Measurements from ENCODE around the gene ATP6AP2.
"Not testable (repeated sequence)": the region's sequence is repeated elsewhere in the genome, so short reads cannot be mapped to it uniquely, and the experiment has no call there.

Gene ATP6AP2, protein sequence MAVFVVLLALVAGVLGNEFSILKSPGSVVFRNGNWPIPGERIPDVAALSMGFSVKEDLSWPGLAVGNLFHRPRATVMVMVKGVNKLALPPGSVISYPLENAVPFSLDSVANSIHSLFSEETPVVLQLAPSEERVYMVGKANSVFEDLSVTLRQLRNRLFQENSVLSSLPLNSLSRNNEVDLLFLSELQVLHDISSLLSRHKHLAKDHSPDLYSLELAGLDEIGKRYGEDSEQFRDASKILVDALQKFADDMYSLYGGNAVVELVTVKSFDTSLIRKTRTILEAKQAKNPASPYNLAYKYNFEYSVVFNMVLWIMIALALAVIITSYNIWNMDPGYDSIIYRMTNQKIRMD

GRCh38 chrX:40580537-40581335 is at the start of gene ATP6AP2:
TSS of gene ATP6AP2 (plus strand) at chrX:40580970. CDS start at chrX:40581066, 96 bp downstream.
- peak; percentile 81 to 83 for DNase-seq

GRCh38 chrX:40531056-40531826 is 49.5 kb upstream of the ATP6AP2 start:
- no peak for DNase-seq

DNA sequence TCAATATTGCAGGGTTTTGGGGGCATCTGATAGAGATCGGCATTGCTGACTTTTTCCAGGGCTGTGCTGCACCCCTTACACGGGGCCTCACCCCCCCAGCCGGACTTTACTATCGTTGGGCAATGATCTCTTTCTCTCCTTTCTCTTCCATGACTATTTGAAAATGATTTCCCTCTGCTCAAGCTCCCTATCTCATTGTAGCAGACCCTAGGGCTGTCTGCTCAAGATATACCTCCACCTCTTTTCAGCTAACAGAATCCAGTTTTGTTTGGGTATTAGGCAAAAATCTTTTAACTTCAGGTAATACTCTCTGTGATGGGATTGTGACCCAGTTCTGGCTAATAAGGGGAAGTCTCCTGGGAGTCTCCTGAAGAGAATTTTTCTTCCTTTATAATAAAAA is 43.5 kb upstream of the ATP6AP2 start:
- no peak for DNase-seq

GRCh38 chrX:40538406-40538805 is 42.4 kb upstream of the ATP6AP2 start:
- DNase-seq = no peak

DNA sequence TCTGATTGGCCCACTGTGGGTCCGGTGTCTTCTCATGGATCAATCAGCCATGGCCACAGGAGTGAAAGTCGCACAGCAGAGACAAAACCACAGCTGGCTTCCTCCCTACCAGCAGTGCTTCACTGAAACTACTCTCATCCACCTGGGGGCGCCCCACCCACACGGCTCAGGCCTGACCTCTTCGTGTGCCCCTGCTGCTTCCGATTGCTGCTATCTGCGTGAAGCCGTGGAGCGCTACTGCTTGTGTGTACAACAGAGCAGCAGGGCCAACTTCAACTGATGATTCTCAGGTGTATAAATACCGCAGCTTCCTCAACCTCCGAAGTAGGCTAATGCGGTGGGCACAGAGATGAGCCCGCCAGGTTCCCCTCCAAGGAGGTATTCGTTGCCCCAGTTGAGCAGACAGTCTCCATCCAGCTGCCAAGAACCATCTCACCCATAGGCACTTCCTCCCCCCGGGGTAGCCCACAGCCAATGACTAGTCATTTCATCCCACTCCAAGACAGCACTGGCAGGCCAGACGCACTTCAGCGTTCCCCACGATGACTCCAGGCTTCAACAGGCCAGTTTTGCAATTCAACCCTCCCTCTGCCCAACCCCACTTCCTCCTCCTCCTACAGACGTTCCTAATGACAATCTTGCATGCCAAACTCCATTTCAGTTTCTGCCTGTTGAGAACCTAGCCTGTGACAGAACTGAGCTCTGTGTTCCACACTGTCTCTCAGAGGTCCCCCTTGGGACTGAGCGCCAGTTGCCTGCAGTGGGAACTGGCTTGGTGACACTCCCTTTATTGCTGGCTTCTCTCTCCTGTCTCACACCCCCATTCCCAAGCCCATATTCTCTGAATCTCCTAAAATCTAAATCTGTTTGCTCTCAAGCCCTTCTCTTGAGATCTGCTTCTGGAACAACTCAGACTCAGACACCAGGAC is 41.3 kb upstream of the ATP6AP2 start:
- peak; percentile 71 to 84 for DNase-seq

DNA sequence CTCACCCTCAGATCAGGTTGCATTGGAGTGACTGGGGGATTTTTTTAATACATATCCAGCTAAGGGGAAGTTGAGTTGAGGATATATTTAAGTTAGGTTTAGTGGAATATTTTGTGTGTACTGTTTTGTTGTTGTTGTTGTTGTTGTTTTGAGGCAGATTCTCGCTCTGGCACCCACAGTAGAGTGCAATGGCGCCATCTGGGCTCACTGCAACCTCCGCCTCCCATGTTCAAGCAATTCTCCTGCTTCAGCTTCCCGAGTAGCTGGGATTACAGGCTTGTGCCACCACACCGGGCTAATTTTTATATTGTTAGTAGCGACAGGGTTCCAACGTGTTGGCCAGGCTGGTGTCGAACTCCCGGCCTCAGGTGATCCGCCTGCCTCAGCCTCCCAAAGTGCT is 38.6 kb upstream of the ATP6AP2 start:
- DNase-seq = no peak

DNA sequence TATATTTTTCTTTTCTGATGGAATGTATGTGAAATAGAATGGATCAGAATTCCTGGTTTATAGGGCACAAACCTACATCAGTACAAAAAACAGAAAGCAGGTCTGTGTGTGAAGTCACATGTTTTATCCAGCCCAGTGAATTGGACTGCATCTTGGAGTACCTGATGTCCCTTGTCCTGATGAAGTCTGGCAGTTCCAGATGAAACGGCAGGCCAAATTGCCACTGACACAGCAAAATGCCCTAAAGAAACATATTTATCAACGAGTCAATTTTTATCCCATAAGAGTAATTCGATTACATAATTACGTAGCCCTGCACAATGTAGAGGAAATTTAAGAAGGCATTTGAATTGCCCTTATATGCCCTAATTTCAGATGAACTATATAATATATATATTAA is 37.8 kb upstream of the ATP6AP2 start:
- no peak for DNase-seq

GRCh38 chrX:40543661-40544328 is 37.0 kb upstream of the ATP6AP2 start:
- peak; percentile 4 to 26 for DNase-seq

DNA sequence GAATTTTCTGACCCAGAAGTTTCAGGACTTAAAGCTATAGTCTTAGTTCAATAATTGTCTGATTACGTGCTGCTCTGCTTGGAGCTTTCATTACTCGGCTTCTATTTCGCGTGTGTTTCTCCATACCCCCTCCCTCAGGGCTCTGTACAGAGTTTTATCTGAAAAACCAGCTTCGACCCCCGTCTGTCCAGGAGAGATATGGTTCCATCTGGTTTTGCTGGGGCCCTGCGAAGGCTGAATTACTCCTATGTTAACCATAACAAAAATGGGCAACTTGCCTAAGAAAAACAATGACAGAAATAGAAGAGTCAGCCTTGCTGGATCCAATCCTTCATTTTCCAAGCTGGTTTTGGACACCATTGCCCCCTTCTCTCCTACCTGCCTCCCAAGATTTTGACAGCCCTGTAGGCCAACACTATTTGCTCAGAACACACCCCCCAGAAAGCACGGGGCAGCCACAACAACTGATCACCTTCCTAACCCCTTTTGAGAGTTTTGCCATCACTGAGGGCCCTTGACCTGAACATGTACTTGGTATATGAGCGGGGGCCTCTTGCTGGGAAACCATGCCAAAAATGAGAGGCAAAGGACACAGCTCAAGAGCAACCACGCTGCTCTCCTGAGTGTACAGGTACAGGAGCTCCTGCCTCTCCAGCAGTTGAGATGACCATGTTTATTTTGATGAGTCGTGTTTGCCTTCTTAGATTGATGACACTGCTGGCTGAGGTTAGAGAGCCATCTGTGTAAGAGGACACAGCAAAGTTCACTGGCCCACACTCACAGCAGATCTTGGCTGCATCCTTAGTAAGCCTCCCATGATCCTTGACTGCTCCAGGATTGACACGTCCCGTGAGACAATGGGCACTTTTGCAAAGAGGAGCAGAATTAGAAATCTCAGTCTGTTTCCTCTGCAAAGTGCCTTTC is 36.2 kb upstream of the ATP6AP2 start:
- DNase-seq = no peak

DNA sequence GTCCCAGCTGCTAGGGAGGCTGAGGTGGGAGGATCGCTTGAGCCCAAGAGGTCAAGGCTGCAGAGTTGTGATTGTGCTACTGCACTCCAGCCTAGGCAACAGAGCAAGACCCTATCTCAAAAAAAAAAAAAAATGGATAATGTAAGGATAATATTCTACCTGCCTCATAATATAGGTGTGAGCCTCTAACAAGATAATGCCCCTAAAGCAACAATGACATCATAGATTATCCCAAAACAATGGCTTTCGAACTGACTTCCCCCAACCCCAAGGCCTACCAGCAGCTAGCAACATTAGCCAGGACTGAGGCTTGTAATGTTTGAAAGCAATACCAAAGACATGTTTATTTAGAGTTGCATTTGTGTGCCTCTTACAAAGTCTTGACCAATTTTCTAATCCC is 33.9 kb upstream of the ATP6AP2 start:
- DNase-seq = no peak

- no peak for DNase-seq
Measured at GRCh38 chrX:40550066-40550465, 30.7 kb upstream of the ATP6AP2 start.

GRCh38 chrX:40552768-40553167 is 28.0 kb upstream of the ATP6AP2 start:
- DNase-seq = no peak

- DNase-seq = no peak
Measured at GRCh38 chrX:40558590-40558989, 22.2 kb upstream of the ATP6AP2 start.

GRCh38 chrX:40563784-40564183 is 17.0 kb upstream of the ATP6AP2 start:
- no peak for DNase-seq

DNA sequence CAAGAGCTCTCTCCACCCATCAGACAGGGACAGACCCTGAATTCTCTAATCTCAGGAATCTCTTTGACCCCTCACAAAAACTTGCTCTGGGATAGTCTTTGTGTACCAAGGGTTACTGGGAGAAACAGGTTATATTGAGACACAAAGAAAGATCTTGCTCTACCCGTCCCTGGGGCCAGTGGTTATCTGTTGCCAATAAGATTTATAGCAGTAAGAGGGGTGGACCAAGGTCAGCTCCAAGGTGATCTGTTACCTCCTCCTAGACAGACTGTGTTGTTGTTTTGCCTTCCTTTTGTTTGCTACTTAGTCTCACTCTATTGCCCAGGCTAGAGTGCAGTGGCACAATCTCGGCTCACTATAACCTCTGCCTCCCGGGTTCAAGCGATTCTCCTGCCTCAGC is 16.3 kb upstream of the ATP6AP2 start:
- no peak for DNase-seq

GRCh38 chrX:40570346-40571093 is 10.2 kb upstream of the ATP6AP2 start:
- DNase-seq = peak; percentile 35 to 36

DNA sequence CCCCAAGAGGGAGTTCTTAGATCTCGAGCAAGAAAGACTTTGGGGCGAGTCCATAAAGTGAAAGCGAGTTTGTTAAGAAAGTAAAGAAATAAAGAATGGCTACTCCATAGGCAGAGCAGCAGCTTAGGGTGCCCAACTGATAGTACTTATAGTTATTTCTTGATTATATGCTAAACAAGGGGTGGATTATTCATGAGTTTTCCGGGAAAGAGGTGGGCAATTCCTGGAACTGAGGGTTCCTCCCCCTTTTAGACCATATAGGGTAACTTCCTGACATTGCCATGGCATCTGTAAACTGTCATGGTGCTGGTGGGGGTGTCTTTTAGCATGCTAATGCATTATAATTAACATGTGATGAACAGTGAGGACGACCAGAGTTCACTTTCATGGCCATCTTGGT is 9.6 kb upstream of the ATP6AP2 start:
- DNase-seq = peak in 1 of 2 experiments; percentile 3

DNA sequence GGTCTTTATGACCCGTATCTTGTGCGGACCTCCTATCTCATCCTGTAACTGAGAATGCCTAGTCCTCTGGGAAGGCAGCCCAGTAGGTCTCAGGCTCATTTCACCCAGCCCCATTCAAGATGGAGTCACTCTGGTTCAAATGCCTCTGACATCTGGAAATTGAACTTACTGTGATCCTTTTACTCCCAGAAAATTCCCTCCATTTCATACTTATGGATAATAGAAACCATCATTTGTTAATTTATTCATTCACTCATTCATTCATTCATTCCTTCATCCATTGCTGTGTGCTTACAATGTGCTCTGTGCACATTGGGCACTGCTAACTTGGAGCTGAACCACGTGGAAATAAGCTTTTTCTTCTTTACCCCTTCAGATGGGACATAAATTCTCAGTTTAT is 9.2 kb upstream of the ATP6AP2 start:
- DNase-seq = no peak

- DNase-seq = no peak
Measured at GRCh38 chrX:40573763-40574162, 7.0 kb upstream of the ATP6AP2 start.

DNA sequence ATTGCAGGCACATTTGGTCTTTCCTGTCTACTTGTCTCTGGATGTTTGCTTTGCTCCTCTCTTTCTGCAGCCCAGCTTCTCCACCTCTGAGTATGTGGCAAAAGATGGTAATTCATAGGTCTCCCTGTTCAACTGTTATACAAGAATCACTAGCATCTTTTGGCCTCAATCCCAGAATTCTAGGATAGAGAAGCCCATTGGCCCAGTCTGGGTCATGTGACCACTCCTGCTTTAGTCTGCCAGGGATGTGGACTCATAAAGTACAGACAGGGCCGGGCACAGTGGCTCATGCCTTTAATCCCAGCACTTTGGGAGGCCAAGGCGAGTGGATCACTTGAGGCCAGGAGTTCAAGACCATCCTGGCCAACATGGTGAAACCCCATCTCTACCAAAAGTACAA is 5.4 kb upstream of the ATP6AP2 start:
- DNase-seq = not testable (repeated sequence)
